Brain microvascular endothelial cell (primary cell): Measurements from ENCODE around the gene TEX26.
A peak's percentile ranks its signal among the peaks of the same experiment; 100 is the strongest.

Experiments
- DNase-seq: peaks from one replicate; pipeline ENCODE4 v3.0.0-alpha.2; 2020
- H3K27ac ChIP-seq: fragments of 250-450 bp; sonication (Bioruptor Pico); 2 replicates; pipeline ENCODE4 v1.5.1; 2020; ENCODE audit warnings: mild to moderate bottlenecking, moderate library complexity
- H3K27me3 ChIP-seq: fragments of 250-450 bp; sonication (Bioruptor Pico); replicated peaks from 2 replicates; pipeline ENCODE4 v1.5.1; 2020; ENCODE audit warnings: mild to moderate bottlenecking
- H3K36me3 ChIP-seq: fragments of 250-450 bp; sonication (Bioruptor Pico); replicated peaks from 2 replicates; pipeline ENCODE4 v1.5.1; 2020; ENCODE audit warnings: mild to moderate bottlenecking
- H3K4me3 ChIP-seq: 2 replicates; pipeline ENCODE4 v1.5.1; 2011; ENCODE audit warnings: low read depth, mild to moderate bottlenecking, control low read depth, low read length, moderate library complexity
- in situ Hi-C: cut with HindIII; loops from 2 replicates; pipeline ENCODE4 v1.10.0; 2017; ENCODE audit warnings: low sequenced_read_pairs, low pct_ligation_motif_present
- TF ChIP-seq, protein P1 (sequence below): IDR thresholded peaks from 2 replicates; pipeline ENCODE4 v1.5.1; 2011; ENCODE audit warnings: low read depth, mild to moderate bottlenecking, moderate library complexity, low read length, control low read depth, inconsistent platforms; ENCODE audit errors: missing control alignments

The TEX26 gene

DNA sequence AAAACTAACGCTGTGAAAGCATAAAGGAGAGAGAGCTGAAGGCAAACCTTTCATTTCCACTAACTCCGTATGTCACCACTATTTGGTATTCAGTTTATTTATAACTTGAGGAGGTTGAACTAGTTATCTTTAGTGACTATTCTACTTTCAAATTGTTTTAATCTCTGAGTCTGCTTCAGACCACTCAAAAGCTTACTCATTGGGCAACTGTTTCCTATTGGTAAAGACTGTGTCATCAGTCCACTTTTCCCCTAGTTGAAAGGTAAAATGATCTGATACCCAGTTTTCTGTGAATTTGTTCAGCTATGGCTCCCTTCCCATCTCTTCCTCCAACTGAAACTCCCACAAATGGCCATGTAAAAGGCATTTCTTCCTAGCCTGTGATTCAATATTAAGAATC is 39.1 kb downstream of the TEX26 start:
- Histone ChIP-seq H3K27ac (no peak overlapping the region), H3K27me3 (no peaks in the 10 kb centered on the region), H3K36me3 (no peaks in the 10 kb centered on the region), H3K4me3 (no peak overlapping the region)
- TF ChIP-seq, protein P1, sequence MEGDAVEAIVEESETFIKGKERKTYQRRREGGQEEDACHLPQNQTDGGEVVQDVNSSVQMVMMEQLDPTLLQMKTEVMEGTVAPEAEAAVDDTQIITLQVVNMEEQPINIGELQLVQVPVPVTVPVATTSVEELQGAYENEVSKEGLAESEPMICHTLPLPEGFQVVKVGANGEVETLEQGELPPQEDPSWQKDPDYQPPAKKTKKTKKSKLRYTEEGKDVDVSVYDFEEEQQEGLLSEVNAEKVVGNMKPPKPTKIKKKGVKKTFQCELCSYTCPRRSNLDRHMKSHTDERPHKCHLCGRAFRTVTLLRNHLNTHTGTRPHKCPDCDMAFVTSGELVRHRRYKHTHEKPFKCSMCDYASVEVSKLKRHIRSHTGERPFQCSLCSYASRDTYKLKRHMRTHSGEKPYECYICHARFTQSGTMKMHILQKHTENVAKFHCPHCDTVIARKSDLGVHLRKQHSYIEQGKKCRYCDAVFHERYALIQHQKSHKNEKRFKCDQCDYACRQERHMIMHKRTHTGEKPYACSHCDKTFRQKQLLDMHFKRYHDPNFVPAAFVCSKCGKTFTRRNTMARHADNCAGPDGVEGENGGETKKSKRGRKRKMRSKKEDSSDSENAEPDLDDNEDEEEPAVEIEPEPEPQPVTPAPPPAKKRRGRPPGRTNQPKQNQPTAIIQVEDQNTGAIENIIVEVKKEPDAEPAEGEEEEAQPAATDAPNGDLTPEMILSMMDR, result no peak
- no peak for DNase-seq
- in situ Hi-C loops, result no loop called here

DNA sequence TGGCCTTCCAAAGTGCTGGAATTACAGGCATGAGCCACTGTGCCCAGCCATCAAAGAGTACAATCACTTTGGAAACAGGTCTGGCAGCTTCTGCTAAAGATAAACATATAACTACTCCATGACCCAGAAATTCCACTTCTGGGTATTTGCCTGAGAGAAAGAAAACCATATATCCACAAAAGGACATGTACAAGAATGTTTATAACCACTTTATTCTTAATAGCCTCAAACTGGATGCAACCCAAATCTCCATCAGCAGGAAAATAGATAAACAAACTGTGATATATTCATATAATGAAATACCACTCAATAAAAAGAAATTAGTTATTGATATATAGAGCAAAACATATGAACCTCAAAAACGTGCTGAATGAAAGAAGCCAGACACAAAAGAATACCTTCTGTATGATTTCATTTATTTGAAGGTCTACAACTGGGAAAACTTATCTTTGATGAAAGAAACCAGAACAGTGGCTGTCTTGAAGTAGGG is 40.5 kb downstream of the TEX26 start:
- H3K36me3 ChIP-seq, result no peaks in the 10 kb centered on the region
- no peak for DNase-seq
- in situ Hi-C loops, result no loop called here
- no peaks in the 10 kb centered on the region for H3K27me3 ChIP-seq
- no peak overlapping the region for H3K27ac ChIP-seq
- TF ChIP-seq, protein P1, result no peak
- no peak overlapping the region for H3K4me3 ChIP-seq

DNA sequence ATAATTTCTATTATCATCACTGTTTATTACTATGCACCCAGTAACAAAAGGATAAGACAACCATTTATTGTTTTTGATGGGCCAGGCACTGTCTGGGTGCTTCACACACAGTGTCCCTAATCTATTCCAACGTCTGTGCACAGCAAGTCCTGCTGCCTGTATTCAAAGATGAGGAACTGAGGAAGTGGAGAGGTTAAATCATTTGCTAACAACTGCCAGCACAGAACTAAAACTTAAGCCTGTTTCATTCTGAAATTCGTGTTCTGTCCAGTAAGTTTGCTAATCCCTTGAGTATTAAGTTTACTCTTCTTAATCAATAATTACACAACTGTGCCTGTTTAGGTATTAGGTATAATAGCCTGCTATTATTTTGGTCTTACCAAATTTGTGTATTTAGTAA is 41.9 kb downstream of the TEX26 start:
- Histone ChIP-seq H3K4me3 (no peak overlapping the region), H3K27ac (no peak overlapping the region), H3K36me3 (no peaks in the 10 kb centered on the region), H3K27me3 (no peaks in the 10 kb centered on the region)
- in situ Hi-C loops, result no loop called here
- TF ChIP-seq, protein P1, result no peak
- DNase-seq, result no peak

DNA sequence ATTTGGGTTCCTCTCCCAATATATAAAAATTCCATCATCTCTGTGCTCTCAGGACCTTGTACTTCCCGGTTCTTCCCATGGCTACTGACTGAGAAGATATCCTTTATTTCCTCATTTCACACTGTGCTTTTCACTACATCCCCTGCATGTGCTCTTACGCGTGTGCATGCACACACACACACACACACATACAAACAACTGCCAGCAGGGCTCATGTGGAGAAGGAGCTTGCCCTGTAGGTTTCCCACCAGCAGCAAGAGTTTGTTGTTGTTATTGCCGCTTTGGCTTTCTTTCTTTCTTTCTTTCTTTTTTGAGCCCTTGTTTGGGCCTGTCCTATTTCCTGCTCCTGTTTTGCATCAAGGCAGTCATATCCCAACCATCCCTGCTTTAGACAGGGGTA is 43.6 kb downstream of the TEX26 start:
- H3K27me3 ChIP-seq, result no peaks in the 10 kb centered on the region
- in situ Hi-C loops, result no loop called here
- no peak for DNase-seq
- H3K27ac ChIP-seq, result no peak overlapping the region
- TF ChIP-seq, protein P1, result no peak
- H3K4me3 ChIP-seq, result no peak overlapping the region
- no peaks in the 10 kb centered on the region for H3K36me3 ChIP-seq

DNA sequence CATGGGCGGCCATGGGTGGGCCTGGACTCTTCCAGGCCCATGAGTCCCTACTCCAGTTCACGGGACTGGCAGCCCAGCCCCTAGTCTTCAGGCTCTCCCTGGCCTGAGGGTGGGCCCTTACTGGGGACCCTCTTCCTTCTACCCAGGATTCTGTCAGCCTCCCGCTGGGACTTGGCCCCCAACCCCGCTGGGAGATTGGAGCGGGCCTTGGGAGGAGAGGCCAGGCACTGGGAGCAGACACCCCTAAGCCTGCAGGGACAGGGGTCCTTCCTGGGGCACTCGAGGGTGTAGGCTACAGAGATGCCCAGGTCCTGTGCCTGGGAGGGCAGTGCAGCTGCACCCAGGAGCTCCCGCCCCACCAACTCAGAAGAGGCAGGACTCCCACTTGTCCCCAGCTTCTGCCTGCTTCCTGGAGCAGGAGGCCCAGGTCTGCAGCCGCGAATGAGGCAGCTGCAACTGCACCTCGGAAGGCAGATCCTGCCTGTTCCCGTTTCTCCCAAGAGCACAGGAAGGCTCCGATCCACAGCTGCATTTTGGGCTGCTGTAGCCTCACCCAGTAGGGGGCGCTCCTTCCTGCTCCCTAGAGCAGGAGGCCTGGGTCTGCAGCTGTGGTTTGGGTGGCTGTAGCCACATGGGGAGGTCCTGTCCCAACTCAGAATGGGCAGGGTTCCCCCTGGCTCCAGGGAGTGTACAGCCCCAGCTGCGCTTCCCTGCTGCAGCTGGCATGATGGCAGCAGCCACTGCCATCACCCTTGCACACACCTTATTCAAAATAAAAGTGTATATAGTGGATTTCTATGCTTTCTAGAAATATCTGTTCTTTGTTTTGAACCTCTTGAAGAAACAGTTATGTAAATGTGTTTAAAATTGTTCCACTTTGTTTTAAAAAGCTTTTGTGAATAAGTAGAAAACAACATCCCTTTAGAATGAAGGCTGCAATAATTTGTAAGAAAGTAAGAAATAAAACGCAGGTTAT is 46.8 kb downstream of the TEX26 start:
- no peak overlapping the region for H3K4me3 ChIP-seq
- DNase-seq, result no peak
- TF ChIP-seq, protein P1, result peak; percentile 81
- H3K36me3 ChIP-seq, result no peaks in the 10 kb centered on the region
- H3K27me3 ChIP-seq, result no peaks in the 10 kb centered on the region
- no peak overlapping the region for H3K27ac ChIP-seq
- in situ Hi-C loops, result no loop called here
